Caco-2 (cell line): Measurements from ENCODE around the gene RAP2A. TPM values are rescaled to one million over a fixed set of nuclear protein-coding genes. Genes with fewer than 3 reads are reported as not detected.

Experiments used
- Bru-seq: library from RNA; stranded (reverse); fragments of 400-500 nt; gene quantifications from one replicate; lab custom pipeline; 2021; lab: Mats Ljungman, UMichigan
- BruChase-seq, 2 experiments: library from RNA; stranded (reverse); fragments of 400-500 nt; gene quantifications; one replicate each; lab custom pipeline; 2021; lab: Mats Ljungman, UMichigan
- BruUV-seq: library from RNA; stranded (reverse); fragments of 400-500 nt; replicated peaks from 2 replicates; lab custom pipeline; 2021; lab: Mats Ljungman, UMichigan
- CTCF ChIA-PET: fragments of 300-600 bp; sonication (Branson Sonifier 250); formaldehyde crosslinking; loops from one replicate; lab custom pipeline; 2022; ENCODE audit warnings: antibody characterized with exemption; lab: Charles Lee
- POLR2A ChIA-PET: fragments of 300-600 bp; sonication (Branson Sonifier 250); formaldehyde crosslinking; loops from one replicate; lab custom pipeline; 2022; ENCODE audit warnings: antibody characterized with exemption; lab: Charles Lee
- DNase-seq, 2 experiments: peaks; one replicate each; pipeline versions ENCODE4 v3.0.0 to v3.0.0-alpha.2; 2020 to 2022
- H3K27me3 ChIP-seq: replicated peaks from 2 replicates; pipeline ENCODE4 v1.6.0; 2011; ENCODE audit warnings: low read length; ENCODE audit not compliant: control insufficient read depth, insufficient read depth
- H3K36me3 ChIP-seq: 2 replicates; pipeline ENCODE4 v1.5.1; 2011; ENCODE audit warnings: low read length; ENCODE audit not compliant: control insufficient read depth, insufficient read depth
- H3K4me1 ChIP-seq: fragments of 250-450 bp; sonication (Bioruptor Pico); 2 replicates; pipeline ENCODE4 v1.5.1; 2020; ENCODE audit warnings: mild to moderate bottlenecking
- H3K4me3 ChIP-seq: 2 replicates; pipeline ENCODE4 v1.5.1; 2011; ENCODE audit warnings: low read depth, mild to moderate bottlenecking, control low read depth, low read length
- H3K9me3 ChIP-seq: fragments of 250-450 bp; sonication (Bioruptor Pico); 2 replicates; pipeline ENCODE4 v1.5.1; 2020; ENCODE audit warnings: mild to moderate bottlenecking, moderate library complexity
- H3K27ac Mint-ChIP-seq: one replicate; pipeline ENCODE4 v1.8.0; 2022; ENCODE audit warnings: mixed read lengths; ENCODE audit not compliant: unreplicated experiment
- H3K27me3 Mint-ChIP-seq: one replicate; pipeline ENCODE4 v1.8.0; 2022; ENCODE audit warnings: mixed read lengths; ENCODE audit not compliant: insufficient read depth, unreplicated experiment
- H3K36me3 Mint-ChIP-seq: one replicate; pipeline ENCODE4 v1.8.0; 2022; ENCODE audit warnings: mild to moderate bottlenecking, mixed read lengths; ENCODE audit not compliant: insufficient read depth, unreplicated experiment
- H3K4me1 Mint-ChIP-seq: one replicate; pipeline ENCODE4 v1.8.0; 2022; ENCODE audit warnings: low read depth, mixed read lengths; ENCODE audit not compliant: unreplicated experiment
- H3K4me3 Mint-ChIP-seq: one replicate; pipeline ENCODE4 v1.8.0; 2022; ENCODE audit warnings: mild to moderate bottlenecking, moderate library complexity, mixed read lengths; ENCODE audit not compliant: unreplicated experiment
- H3K9me3 Mint-ChIP-seq: one replicate; pipeline ENCODE4 v1.8.0; 2022; ENCODE audit warnings: mixed read lengths; ENCODE audit not compliant: unreplicated experiment
- CTCF ChIP-seq, 2 experiments: fragments of 200-600 bp in 1 of 2; IDR thresholded peaks; 1 replicate in 1 of 2; 2 replicates in 1 of 2; pipeline versions ENCODE4 v1.5.1 to v1.8.0; 2011 to 2022; ENCODE audit warnings: antibody characterized with exemption in 1 of 2, control low read depth in 1 of 2, inconsistent platforms in 1 of 2, low read depth in 1 of 2, low read length in 1 of 2, mild to moderate bottlenecking in 1 of 2, moderate library complexity in 1 of 2; ENCODE audit not compliant: insufficient read depth in 1 of 2, severe bottlenecking in 1 of 2, unreplicated experiment in 1 of 2
- intact Hi-C: fragments of 100-400 bp; cut with micrococcal nuclease; formaldehyde crosslinking; loops from one replicate; pipeline ENCODE4 v1.10.0; 2022; ENCODE audit not compliant: unreplicated experiment
- long read RNA-seq: library from polyadenylated mRNA; stranded (forward); transcript quantifications from one replicate; pipeline ENCODE4 v2.0.0, GENCODE V29; 2022
- total RNA-seq: library from RNA; stranded (reverse); gene quantifications from 2 replicates; pipeline ENCODE4 v1.2.3, GENCODE V29; 2022

RAP2A gene
- total RNA-seq (19.7 and 22.4 TPM in 2 replicates), Bru-seq, nascent RNA (percentile 77 among the genes with signal in this experiment), BruChase-seq, experiment 1, labeled RNA remaining after a 2-hour chase (percentile 81 among the genes with signal in this experiment), BruChase-seq, experiment 2, labeled RNA remaining after a 6-hour chase (percentile 83 among the genes with signal in this experiment)
- long read RNA-seq, full-length matches to known transcripts, result 8 of 14 reads
- long read RNA-seq, partial matches to known transcripts, result 0 of 14 reads
- long read RNA-seq, other reads (novel, unspliced or antisense), result 6 of 14 reads

DNA sequence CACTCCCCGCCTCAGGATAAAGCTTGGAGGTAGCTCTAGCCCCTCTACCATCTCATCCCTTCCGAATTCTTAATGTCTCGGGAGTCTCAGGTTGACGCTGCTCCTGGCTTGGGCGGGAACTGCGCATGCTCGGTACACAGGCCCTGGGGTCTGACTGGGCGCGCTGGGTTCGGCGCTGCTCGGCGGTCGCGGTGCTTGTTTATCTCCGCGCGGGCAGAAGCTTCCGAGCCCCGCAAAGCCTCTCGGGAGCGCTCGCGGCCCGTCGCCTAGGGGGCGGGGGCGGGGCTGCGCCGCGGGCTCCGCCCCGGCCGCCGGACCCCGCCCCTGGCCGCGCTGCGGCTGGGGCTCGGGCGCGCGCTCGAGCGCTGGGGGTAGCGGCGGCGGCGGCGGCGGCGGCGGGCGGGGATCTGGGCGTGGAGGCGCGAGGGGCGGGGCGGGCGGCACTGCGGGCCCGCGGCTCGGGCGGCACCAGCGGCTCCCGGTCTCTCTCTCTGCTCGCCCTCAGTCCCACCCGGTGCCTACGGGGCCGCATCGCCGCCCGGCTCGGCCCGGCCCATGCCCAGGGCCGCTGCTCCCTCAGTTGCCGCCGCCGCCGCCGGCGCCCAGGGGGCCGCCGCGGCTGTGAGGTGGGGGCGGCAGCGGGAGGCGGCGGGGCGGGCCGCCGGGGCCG lies at the start of gene RAP2A:
TSS of gene RAP2A (plus strand) at position 443 of the 670 bp plus-strand sequence. CDS start 302 bp downstream, outside the sequence.
- Mint-ChIP-seq H3K9me3 (no peaks in the 10 kb centered on the region), H3K4me3 (peak within 1 kb of the TSS; percentile 94), H3K27ac (peak within 1 kb of the TSS; percentile 98), H3K36me3 (peaks cover 17% of the 10 kb centered on the region), H3K4me1 (no peaks in the 10 kb centered on the region), H3K27me3 (peaks cover 4% of the 10 kb centered on the region)
- intact Hi-C loops, result loop anchor here (1.0 to 5.0 kb wide), 7 partner anchors 73 to 1381 kb away; partner anchors contain the start of gene UGGT2
- Histone ChIP-seq H3K36me3 (no peaks in the 10 kb centered on the region), H3K4me1 (peaks cover 8% of the 10 kb centered on the region), H3K9me3 (no peaks in the 10 kb centered on the region), H3K4me3 (peak within 1 kb of the TSS; percentile 76), H3K27me3 (no peaks in the 10 kb centered on the region)
- no TSS peak for BruUV-seq
- ChIA-PET CTCF (interaction anchor here (0.9 to 2.1 kb wide), 6 partner anchors 15 to 416 kb away, joined by 4 to 7 read pairs (median 7); no protein-coding TSS in a partner anchor), POLR2A (interaction anchor here (0.9 to 1.4 kb wide), 2 partner anchors 15 to 1381 kb away, joined by 5 to 10 read pairs; partner anchors contain the start of gene UGGT2)
- DNase-seq, result peak; percentile 91 to 93
- TF ChIP-seq CTCF (IDR thresholded peaks at IDR 0.05; ENCODE audit: insufficient read depth in 1 of 2, low read depth in 1 of 2, low read length in 1 of 2, severe bottlenecking in 1 of 2, unreplicated experiment in 1 of 2), result no peak

DNA sequence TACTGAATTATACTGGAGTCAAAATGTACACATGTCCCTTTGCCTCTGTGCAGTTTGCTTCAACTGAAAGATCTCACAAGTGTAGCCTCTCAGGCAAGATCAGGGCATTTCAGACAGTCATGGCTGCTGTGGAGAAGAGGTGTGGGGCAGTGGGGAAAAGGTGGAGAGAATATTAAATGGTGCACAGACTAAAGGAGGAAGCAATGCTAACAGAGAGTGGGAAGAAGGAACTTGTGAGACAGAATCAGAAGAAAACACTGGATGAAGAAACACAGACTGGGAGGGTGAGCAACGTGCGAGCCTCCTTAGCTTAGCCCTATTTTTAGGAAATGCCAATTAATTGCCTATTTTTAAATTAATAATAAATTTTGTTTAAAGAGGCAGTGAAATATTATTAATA lies 49.6 kb upstream of the RAP2A start:
- Histone ChIP-seq H3K27me3 (no peaks in the 10 kb centered on the region), H3K4me3 (no peak overlapping the region), H3K36me3 (no peaks in the 10 kb centered on the region; the same call in none of the 2 replicates), H3K9me3 (no peaks in the 10 kb centered on the region), H3K4me1 (no peaks in the 10 kb centered on the region)
- no peaks in the 10 kb centered on the region for H3K27me3 Mint-ChIP-seq
- H3K36me3 Mint-ChIP-seq, result peaks cover 35% of the 10 kb centered on the region
- intact Hi-C loops, result no loop called here
- DNase-seq, result no peak
- no TSS peak for BruUV-seq
- no peak overlapping the region for H3K27ac Mint-ChIP-seq
- H3K4me3 Mint-ChIP-seq, result no peak overlapping the region
- no peaks in the 10 kb centered on the region for H3K4me1 Mint-ChIP-seq
- CTCF ChIA-PET, result no interaction called here
- TF ChIP-seq CTCF (IDR thresholded peaks at IDR 0.05; ENCODE audit: insufficient read depth in 1 of 2, low read depth in 1 of 2, low read length in 1 of 2, severe bottlenecking in 1 of 2, unreplicated experiment in 1 of 2), result no peak
- H3K9me3 Mint-ChIP-seq, result no peaks in the 10 kb centered on the region
- POLR2A ChIA-PET, result no interaction called here

GRCh38 chr13:97385146-97385545 lies 48.8 kb upstream of the RAP2A start:
- ChIA-PET CTCF (no interaction called here), POLR2A (no interaction called here)
- H3K36me3 Mint-ChIP-seq, result peaks cover 35% of the 10 kb centered on the region
- TF ChIP-seq CTCF (IDR thresholded peaks at IDR 0.05; ENCODE audit: insufficient read depth in 1 of 2, low read depth in 1 of 2, low read length in 1 of 2, severe bottlenecking in 1 of 2, unreplicated experiment in 1 of 2), result no peak
- H3K4me1 Mint-ChIP-seq, result no peaks in the 10 kb centered on the region
- H3K9me3 Mint-ChIP-seq, result no peaks in the 10 kb centered on the region
- H3K9me3 ChIP-seq, result no peaks in the 10 kb centered on the region
- H3K4me3 Mint-ChIP-seq, result no peak overlapping the region
- DNase-seq, result no peak
- no peak overlapping the region for H3K4me3 ChIP-seq
- no peaks in the 10 kb centered on the region for H3K27me3 ChIP-seq
- H3K36me3 ChIP-seq, result no peaks in the 10 kb centered on the region; the same call in none of the 2 replicates
- no peaks in the 10 kb centered on the region for H3K27me3 Mint-ChIP-seq
- no TSS peak for BruUV-seq
- H3K4me1 ChIP-seq, result no peaks in the 10 kb centered on the region
- H3K27ac Mint-ChIP-seq, result no peak overlapping the region
- intact Hi-C loops, result no loop called here
